ENCODE measurements around the gene MED17. TPM values are rescaled to one million over a fixed set of nuclear protein-coding genes. Genes with fewer than 3 reads are reported as not detected.
"Not testable (repeated sequence)": the region's sequence is repeated elsewhere in the genome, so short reads cannot be mapped to it uniquely, and the experiment has no call there.

Gene MED17
- 26.4 TPM for polyA plus RNA-seq (2012; ENCODE audit: insufficient read depth, insufficient read length)

- H3K4me3 ChIP-seq (ENCODE audit: low read length): peak within 1 kb of the TSS; percentile 97
- peak; percentile 90 for DNase-seq (ENCODE audit: low read depth, low spot score)
Observed at GRCh38 chr11:93784145-93784934, at the start of gene MED17. MED17 (plus strand) TSS chr11:93784282; CDS start chr11:93784514, 232 bp downstream.

DNA sequence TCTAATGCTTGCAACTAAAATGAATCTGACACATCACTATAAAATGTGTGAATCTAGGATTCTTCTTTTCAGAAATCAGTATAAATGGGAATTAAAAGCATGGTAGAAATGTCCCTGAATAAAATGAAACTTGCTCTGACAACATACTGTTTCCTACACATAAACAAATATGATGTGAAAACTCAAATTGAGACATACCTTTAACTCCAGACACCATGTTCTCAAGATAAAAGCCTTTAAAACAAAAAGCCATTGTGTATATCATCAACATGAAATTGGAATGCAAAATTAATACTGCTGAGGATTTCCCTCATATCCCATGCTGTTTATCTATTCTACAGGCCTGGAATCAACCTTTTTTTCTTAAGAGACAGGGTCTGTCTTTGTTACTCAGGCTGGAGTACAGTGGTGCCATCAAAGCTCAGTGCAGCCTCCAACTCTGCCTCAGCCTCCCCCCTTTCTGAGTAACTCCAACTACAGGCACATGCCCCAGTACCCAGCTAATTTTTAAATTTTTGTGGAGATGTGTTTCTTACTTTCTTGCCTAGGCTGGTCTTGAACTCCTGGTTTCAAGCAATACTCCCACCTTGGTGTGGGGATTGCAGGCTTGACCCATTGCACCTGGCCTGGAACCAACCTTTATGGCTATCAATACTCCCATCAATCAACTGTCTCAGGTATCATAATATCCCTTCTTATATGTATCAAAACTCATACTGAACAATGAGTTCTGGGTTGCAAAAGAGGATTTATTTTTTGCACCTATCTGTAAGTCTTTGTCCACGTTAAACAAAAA, 49.5 kb upstream of the MED17 start:
- no peak for DNase-seq (ENCODE audit: low read depth, low spot score)
- no peak overlapping the region for H3K4me3 ChIP-seq (ENCODE audit: low read length)

DNA sequence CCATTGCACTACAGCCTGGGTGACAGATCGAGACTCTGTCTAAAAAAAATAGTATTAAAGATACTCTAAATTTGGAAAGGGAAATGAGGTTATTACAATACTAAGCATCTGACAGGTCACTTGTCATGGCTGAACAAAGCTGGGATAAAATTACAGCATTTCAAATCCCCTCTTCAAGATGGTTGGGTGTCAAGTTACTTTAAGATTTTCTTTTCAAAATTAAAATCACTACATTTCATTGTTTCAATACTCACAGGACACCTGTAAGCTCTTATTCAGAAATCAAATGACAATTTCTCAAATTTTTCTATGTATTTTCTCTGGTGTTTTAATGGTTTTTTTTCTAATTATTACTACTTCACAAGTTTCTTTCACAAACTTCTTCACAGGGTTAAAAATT, 48.5 kb upstream of the MED17 start:
- no peak for DNase-seq (ENCODE audit: low read depth, low spot score)
- no peak overlapping the region for H3K4me3 ChIP-seq (ENCODE audit: low read length)

DNA sequence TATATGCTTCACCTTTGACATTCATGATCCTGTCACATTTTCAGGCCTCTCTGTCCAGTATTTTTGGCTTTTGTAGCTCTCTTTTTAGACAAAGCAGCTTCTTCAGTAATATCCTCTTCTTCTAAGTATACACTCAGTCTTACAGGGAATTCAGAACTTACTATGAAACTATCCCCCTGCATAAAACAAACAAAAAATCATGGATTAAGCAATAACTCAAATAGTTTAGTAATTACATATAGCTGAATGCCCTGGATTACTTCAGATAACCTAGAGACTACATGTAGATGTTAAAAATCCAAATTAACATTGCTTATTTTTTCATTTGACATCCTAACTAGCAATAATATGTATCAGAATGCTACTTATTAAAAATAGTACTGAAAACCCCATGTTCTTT, 48.0 kb upstream of the MED17 start:
- no peak for DNase-seq (ENCODE audit: low read depth, low spot score)
- H3K4me3 ChIP-seq (ENCODE audit: low read length): no peak overlapping the region

GRCh38 chr11:93737904-93738612, 46.0 kb upstream of the MED17 start:
- DNase-seq (ENCODE audit: low read depth, low spot score): no peak
- no peak overlapping the region for H3K4me3 ChIP-seq (ENCODE audit: low read length)

GRCh38 chr11:93738647-93739081, 45.4 kb upstream of the MED17 start:
- DNase-seq (ENCODE audit: low read depth, low spot score): no peak
- peak overlapping the region; percentile 96; the same call in 1 of the 2 replicates for H3K4me3 ChIP-seq (ENCODE audit: low read length)

GRCh38 chr11:93740031-93740729, 43.9 kb upstream of the MED17 start:
- H3K4me3 ChIP-seq (ENCODE audit: low read length): peak overlapping the region; percentile 96
- DNase-seq (ENCODE audit: low read depth, low spot score): no peak

DNA sequence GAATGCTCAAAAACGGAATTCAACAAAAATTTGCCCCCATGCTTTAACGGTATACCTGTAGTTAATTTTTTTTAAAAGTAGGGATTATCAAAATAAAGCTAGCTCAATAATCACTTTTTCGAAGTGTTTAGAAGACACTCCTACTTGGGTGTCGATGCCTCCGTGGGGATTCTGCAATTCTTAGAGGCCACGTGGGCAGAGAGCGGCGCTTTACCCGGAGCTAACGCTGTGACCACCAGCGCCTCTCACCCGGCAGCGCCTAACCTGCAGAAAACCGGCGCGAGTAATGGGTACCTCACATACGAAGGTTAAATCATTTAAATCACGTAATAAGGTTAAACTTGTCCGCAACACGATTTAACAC, 43.4 kb upstream of the MED17 start:
- peak; percentile 51 for DNase-seq (ENCODE audit: low read depth, low spot score)
- peak overlapping the region; percentile 96 for H3K4me3 ChIP-seq (ENCODE audit: low read length)

- H3K4me3 ChIP-seq (ENCODE audit: low read length): peak within 1 kb of the TSS; percentile 96
- DNase-seq (ENCODE audit: low read depth, low spot score): peak; percentile 97
Observed at GRCh38 chr11:93741094-93741881, 42.8 kb upstream of the MED17 start, which contains the start of the genes C11orf54 and TAF1D. C11orf54 (plus strand) TSS chr11:93741672; CDS start chr11:93747394, 5,722 bp downstream. TAF1D (minus strand) TSS chr11:93741495; CDS start chr11:93739304, 2,191 bp downstream.

DNA sequence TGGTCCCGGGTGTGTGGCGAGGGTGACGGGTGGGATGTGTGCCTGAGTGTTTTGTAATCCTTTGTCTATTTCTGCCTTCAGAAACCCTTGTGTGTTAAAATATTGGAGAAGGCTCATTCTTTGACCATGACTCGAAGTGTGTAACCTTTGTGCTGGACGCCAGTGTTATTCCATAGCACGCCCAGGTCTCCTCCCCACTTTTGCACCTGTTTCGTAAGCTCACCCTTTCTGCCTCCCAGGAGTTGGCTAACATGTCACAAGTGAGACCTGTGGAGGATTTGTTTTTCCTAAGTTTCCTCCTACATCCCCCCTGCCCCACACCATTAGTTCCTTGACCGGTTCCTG, 42.2 kb upstream of the MED17 start:
- DNase-seq (ENCODE audit: low read depth, low spot score): no peak
- H3K4me3 ChIP-seq (ENCODE audit: low read length): peak overlapping the region; percentile 96

DNA sequence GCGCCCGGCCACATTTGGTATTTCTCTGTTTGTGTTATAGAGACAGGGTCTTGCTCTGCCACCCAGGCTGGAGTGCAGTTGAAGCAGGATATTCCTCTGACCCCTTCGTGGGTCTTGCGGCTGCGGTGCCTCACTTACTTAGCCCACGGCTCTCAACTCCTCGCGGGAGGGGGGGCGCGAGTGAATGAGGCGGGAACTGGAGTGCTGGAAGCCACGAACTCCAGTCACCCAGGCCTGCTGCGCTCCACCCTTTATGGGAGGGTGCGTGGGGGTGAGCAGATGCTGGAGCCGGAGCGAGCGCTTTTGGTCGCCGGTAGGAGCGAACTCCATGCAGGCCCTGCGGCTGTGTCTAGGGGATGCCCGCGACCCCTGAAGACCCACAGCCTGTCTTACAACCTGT, 40.8 kb upstream of the MED17 start:
- no peak overlapping the region for H3K4me3 ChIP-seq (ENCODE audit: low read length)
- DNase-seq (ENCODE audit: low read depth, low spot score): no peak

DNA sequence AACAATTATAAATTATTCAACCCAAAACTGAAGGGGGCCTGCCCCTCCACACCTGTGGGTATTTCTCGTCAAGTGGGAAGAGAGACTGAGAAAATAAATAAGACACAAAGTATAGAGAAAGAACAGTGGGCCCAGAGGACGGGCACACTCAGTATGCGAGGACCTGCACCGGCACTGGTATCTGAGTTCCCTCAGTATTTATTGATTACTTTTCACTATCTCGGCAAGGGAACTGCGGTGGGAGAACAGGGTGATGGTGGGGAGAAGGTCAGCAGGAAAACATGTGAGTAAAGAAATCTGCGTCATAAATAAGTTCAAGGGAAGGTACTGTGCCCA, 39.4 kb upstream of the MED17 start:
- no peak overlapping the region for H3K4me3 ChIP-seq (ENCODE audit: low read length)
- DNase-seq (ENCODE audit: low read depth, low spot score): no peak

- DNase-seq (ENCODE audit: low read depth, low spot score); H3K4me3 ChIP-seq (ENCODE audit: low read length): not testable (repeated sequence)
Observed at GRCh38 chr11:93745005-93745755, 38.9 kb upstream of the MED17 start.

GRCh38 chr11:93746101-93746500, 38.0 kb upstream of the MED17 start:
- DNase-seq (ENCODE audit: low read depth, low spot score): no peak
- no peak overlapping the region for H3K4me3 ChIP-seq (ENCODE audit: low read length)

DNA sequence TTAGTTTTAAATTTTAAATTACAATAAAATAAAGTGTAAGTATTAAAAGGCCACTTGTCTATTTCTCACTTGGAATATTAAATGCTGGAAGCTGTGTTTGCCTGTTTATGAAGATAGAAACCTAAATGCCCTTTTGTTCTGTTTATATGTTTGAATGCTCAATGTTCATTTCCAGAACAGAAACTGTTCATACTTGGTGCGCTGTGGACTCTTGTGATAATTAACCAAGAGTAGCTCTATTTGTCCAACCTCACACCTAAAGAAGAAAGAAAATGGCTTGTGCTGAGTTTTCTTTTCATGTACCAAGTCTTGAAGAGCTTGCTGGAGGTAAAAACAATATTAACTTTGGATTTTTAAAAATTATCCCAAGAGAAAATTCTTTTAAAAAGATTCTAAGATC, 37.0 kb upstream of the MED17 start:
- DNase-seq (ENCODE audit: low read depth, low spot score): no peak
- no peak overlapping the region for H3K4me3 ChIP-seq (ENCODE audit: low read length)

GRCh38 chr11:93751001-93751400, 33.1 kb upstream of the MED17 start:
- H3K4me3 ChIP-seq (ENCODE audit: low read length): no peak overlapping the region
- DNase-seq (ENCODE audit: low read depth, low spot score): no peak

GRCh38 chr11:93753241-93753640, 30.8 kb upstream of the MED17 start:
- DNase-seq (ENCODE audit: low read depth, low spot score): no peak

DNA sequence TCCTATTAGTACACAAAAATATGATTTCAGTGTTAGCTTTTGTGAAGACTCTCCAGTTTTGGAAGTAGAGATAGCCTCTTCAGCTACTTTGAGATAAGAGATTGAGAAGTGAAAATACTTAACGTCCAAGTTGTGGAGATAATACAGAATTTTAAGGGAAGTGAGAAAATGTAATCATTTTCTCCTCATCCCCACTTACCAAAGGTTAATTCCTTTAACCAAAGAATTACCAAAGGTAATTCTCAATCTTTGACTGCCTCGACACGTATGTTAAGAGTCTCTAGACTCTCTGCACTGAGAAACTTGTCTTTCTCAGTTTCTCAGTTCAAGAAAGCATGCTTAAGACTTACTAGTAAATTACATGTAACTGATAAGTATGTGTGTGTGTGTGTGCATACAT, 27.3 kb upstream of the MED17 start:
- DNase-seq (ENCODE audit: low read depth, low spot score): no peak
- no peak overlapping the region for H3K4me3 ChIP-seq (ENCODE audit: low read length)

More at GRCh38 chr11:93753241-93753640, 30.8 kb upstream of the MED17 start:
- H3K4me3 ChIP-seq (ENCODE audit: low read length): no peak overlapping the region
